GM18526 (cell line): ENCODE data around the gene PTGDS.
A peak's percentile ranks its signal among the peaks of the same experiment; 100 is the strongest.

Source experiments
- POLR2A ChIP-seq: IDR thresholded peaks from 3 replicates; pipeline ENCODE4 v1.6.1; 2011; ENCODE audit not compliant: insufficient read length; ENCODE audit errors: extremely low read depth

PTGDS gene

DNA sequence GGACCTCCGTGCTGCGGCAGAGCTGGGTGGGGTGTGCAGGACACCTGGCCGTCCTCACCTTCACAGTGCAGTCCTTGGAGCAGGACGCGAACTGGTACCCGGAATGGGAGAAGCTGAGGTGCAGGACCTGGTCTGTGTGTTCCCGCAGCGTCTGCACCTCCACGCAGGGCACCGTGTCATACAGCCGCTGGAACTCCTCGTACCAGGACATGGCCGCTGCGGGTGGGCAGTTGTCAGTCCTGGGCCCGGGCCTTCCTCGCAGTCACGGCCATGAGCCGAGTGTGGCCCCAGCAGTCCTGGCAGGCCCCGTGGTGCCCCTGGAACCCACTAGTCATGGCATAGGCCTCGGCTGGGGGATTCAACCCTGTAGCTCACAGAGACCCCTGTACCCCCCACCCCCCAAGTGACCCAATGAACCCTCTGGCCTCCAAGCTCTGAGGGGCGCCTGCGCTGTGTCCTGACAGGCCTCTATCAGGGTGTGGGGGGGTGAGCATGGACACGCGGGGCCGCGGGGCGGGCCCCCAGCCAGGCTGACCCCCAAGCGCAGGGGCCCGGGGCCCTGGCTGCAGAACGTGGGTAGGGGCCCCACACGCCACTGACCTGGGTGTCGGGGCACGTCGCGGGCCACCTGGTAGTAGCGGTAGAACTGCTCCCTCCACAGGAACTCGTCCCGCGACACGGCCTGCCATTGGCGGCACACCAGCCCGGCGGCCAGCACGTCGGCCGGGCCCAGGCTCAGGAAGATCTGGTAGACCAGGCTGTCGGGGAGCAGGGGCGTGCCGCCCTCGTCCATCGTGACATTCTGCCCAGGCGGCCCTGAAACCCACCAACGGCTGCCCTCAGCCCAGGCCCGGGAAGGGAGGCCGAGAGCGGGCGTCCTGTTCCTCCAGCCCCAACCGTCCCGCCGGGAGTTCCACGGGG is 33.8 kb upstream of the PTGDS start:
- no peak for TF ChIP-seq POLR2A

- no peak for TF ChIP-seq POLR2A
Observed at GRCh38 chr9:136944212-136944518, 33.1 kb upstream of the PTGDS start.

DNA sequence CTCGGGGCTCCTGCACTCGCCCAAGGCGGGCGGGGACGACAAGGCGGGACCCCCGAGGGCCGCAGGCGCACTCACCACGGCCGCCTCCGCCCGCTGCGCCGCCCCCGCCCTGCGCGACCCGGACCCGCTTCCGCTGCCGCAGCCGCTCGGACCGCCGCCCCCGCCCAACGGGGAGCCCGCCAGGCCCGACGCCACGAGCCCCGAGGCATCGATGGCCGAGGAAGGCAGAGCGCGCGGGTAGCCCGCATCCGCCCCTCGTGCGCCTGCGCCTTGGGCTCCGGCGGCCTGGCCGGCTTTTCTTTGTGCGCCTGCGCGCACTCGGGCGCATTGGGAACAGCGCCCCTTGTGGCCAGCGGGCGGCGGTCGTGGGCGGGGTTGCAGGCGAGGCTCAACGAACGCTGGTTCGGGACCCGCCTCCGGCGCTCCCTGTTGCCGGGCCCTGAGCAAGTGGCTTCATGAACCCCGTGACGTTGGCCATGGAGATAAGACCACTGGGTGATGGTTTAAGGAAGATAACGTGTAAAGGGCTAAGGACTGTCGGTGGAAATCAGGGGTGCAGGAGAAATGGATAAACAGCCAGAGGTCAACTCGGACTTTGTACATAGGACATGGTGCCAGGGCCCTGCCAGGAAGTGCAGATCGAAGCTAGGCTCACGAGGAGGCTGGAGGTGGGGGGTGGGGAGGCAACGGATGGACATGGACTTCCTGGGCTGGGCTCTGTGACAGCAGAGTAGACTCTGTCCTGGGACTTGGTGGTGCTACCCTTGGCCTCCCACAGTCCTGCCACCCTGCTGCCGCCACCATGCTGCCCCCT is 32.6 kb upstream of the PTGDS start, which contains the start of the genes C8G and FBXW5:
C8G (plus strand) TSS at position 725 of the 814 bp plus-strand sequence; CDS start at position 803, 78 bp downstream.
FBXW5 (minus strand) TSS at position 220 of the 814 bp plus-strand sequence. CDS start 655 bp downstream, outside the sequence.
- TF ChIP-seq POLR2A, result peak; percentile 76

DNA sequence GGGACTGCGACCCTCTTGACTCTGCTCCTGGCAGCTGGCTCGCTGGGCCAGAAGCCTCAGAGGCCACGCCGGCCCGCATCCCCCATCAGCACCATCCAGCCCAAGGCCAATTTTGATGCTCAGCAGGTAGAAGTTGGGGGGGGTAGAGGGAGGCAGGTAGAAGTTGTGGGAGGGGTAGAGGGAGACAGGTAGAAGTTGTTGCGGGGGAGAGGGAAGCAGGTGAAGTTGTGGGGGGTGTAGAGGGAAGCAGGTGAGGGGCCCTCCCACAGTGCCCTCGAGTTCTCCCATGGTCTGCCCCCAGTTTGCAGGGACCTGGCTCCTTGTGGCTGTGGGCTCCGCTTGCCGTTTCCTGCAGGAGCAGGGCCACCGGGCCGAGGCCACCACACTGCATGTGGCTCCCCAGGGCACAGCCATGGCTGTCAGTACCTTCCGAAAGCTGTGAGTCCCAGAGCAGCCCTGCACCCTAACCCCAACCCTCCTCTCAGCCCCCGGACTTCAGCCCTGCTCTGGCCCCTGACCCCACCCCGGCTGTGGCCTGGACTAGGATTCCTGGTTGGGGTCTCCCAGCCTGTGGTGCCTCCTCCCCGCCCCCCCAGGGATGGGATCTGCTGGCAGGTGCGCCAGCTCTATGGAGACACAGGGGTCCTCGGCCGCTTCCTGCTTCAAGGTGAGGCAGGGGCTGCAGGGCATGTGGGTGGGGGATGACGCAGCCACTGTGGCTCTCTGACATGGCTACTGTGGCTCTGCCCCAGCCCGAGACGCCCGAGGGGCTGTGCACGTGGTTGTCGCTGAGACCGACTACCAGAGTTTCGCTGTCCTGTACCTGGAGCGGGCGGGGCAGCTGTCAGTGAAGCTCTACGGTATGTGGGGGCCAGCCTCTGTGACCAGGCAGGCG is 31.7 kb upstream of the PTGDS start:
- TF ChIP-seq POLR2A, result no peak

DNA sequence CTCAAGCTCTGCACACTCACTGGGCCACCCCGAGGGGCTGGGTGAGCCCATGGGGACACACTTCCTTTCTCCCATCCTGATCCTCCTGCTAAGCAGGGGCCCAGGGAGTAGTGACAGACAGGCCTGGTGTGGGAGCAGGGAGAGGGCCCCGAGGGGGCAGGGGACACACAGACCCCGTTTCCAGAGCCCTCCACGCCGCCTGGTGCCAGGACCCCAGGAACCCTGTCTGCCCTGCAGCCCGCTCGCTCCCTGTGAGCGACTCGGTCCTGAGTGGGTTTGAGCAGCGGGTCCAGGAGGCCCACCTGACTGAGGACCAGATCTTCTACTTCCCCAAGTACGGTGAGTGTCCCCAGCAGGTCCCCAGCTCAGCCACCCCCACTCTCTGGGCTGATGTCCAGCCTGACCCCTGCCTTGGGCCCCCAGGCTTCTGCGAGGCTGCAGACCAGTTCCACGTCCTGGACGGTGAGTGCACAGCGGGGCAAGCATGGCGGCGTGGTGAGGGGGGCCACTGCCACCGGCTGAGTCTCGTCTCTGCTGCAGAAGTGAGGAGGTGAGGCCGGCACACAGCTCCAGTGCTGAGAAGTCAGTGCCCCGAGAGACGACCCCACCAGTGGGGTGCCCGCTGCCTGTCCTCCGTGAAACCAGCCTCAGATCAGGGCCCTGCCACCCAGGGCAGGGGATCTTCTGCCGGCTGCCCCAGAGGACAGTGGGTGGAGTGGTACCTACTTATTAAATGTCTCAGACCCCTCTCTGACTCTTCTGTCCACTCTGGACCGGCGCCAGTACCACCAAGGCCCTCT is 30.9 kb upstream of the PTGDS start:
- no peak for TF ChIP-seq POLR2A

DNA sequence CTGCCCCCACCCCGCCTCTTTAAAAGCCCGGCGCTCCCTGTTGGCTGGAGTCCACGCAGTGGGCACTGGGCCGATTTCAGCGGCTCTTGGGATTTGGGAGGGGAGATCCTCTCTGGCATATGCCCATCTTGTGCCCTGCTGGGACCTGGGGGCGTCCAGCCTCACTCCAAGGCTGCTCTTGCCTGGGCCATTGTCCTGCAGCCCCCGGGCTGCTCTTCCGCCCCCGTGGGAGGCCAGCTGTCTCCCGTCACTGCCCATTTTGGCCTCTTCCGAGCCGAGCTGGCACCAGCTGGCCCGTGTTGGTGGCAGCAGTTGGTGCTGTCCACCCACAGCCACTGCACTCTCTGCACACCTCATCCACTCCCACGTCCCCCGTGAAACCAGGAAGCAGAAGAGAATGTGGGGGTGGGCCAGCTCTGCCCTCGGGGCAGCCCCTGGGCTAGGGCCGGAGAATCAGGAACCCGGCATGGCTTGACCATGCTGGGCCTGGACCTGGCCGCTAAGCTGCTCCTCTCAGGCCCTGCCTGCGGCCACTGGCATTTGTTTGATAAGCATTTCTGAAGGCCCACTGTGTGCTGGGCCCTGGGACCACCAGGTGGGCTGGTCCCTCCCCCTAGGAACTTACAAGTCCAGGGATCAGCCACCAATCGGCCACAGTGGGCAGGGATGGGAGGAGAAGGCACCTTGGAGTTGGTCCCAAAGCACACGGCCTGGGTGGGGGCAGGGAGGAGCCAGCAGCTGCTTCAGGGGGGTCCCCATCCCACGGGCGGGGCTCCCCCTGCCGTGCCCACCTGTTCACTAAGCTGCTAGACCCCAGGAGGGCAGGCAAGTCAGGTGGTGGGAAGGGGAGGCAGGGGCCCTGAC is 30.0 kb upstream of the PTGDS start:
- no peak for TF ChIP-seq POLR2A

GRCh38 chr9:136947955-136948510 is 29.3 kb upstream of the PTGDS start:
- no peak for TF ChIP-seq POLR2A

GRCh38 chr9:136949239-136949816 is 28.0 kb upstream of the PTGDS start:
- TF ChIP-seq POLR2A, result no peak

DNA sequence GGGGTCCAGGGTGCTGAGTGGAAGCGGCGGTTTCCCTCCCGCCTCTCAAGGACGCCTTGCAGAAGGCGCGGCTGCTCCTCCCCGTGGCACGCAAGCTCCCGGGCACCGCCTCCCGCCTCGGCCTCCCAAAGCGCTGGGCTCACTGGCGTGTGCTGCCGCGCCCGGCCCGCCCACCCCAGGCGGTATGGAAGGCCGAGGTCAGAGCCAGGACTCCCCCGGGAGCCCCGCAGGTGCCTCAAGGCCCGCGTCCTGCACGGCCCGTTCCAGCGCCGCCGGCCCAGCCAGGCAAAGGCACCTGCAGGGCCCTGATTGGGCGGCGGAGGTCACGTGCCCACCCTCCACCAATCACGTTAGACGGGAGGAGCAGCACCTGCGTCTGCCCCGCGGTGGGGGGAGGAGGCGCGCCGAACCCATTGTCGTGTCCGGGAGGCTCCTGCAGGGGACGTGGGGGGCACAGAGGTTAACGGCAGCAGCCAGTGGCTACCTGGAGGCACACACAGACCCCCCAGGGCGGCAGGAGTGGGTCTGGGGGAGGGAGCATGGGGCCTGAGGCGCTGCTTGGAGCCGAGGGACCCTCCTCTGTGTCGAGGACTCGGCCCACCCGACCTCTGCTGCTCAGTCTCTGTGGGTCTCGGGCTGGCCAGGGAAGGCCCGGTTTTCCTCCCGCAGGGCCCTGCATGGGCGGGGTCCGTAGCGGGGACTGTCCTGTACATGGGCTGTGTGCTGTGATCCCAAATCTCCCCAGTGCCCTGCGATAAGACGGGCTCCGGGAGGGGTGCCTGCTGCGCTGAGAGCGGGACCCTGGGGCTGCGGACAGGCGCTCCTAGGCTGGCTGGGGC is 27.3 kb upstream of the PTGDS start:
- peak; percentile 73 for TF ChIP-seq POLR2A

DNA sequence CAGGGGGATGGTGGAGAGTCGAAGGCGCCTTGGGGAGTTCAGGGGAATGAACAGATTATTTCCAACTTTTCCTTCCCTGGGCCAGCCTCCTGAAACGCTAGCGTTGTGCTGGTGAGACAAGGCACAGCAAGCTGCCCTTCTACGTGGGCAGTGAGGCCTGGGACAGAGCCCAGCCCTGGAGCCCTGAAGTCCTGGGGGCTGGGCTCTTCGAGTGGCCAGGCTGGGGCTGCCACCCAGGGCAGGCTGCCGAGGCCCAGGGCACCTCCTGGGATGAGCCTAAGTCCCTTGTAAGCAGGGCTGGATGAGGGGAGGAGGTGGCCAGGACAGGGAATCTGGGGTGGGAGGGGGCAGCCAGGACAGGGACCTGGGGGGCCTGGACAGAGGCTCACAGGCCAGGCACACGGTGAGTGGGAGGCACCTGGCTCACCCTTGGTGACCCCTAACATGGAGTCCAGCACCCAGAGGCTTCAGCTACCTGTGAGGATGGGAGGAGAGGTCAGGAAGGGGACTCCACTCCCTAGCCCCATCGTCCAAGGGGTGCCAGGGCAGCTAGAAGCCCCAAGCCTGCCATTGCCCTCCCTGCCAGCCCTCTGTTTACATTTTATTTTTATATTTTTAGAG is 26.5 kb upstream of the PTGDS start:
- no peak for TF ChIP-seq POLR2A

DNA sequence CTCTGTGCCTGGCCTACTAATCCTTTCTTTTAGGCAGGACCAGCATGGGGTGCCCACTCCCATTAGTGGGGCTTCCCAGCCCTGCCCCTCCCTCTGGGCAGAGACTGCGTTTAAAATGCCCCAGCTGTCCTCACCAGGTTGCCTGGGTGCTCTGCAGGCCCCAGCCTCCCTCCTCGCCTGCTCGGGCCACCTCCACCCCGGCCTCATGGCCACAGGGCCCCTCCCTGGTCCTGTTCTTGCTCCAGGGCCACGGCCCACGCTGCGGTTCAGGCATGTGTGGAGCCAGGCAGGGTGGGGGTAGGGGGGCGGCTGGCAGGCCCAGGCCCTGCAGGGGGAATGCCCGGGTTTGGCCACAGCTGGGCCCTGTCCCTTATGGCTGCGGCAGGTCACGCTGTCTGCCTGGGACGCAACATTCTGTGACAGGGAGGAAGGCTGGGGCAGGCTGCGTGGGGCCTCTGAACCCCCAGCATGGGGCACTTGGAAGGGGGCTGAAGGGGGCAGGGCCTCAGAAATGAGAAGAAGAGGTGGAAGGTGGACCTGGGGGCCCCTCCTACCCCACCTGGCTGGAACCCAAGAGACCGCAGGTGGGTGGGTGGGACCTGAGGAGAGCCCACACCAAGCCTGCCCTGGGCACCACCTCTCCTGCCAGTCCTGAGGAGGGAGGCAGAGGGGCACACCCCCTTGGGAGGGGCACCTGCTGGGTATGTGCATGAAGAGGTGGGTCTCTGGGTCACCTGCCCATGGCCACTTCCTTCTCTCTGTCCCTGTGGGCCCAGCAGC is 25.6 kb upstream of the PTGDS start, which contains the start of gene LCN12:
LCN12 (plus strand) TSS at position 733 of the 780 bp plus-strand sequence. CDS start 55 bp downstream, outside the sequence.
- no peak for TF ChIP-seq POLR2A
